Retinal pigment epithelial cell (primary cell): ENCODE data around the gene TEX29.

Experiments
- DNase-seq: peaks from one replicate; pipeline ENCODE4 v3.0.0-alpha.2; 2010; ENCODE audit warnings: low read depth
- H3K4me3 ChIP-seq: 2 replicates; pipeline ENCODE4 v1.5.1; 2011; ENCODE audit warnings: mild to moderate bottlenecking, low read length, control low read depth, moderate library complexity
- CTCF ChIP-seq: conservative IDR thresholded peaks from 2 replicates; pipeline ENCODE4 v1.5.1; 2011; ENCODE audit warnings: low read depth, low read length, control low read depth, inconsistent platforms

Gene TEX29

GRCh38 chr13:111302045-111302726 is 18.3 kb upstream of the TEX29 start:
- DNase-seq, result no peak
- no peak overlapping the region for H3K4me3 ChIP-seq
- TF ChIP-seq CTCF, result no peak

- no peak overlapping the region for H3K4me3 ChIP-seq
- no peak for DNase-seq
- TF ChIP-seq CTCF, result no peak
Observed at GRCh38 chr13:111303559-111303958, 16.9 kb upstream of the TEX29 start.

GRCh38 chr13:111304041-111304544 is 16.3 kb upstream of the TEX29 start:
- no peak for DNase-seq
- no peak for TF ChIP-seq CTCF
- H3K4me3 ChIP-seq, result no peak overlapping the region

- no peak for DNase-seq
- TF ChIP-seq CTCF, result no peak
Observed at GRCh38 chr13:111304603-111305289, 15.7 kb upstream of the TEX29 start.

GRCh38 chr13:111312944-111313590 is 7.4 kb upstream of the TEX29 start:
- no peak for DNase-seq
- H3K4me3 ChIP-seq, result no peak overlapping the region
- TF ChIP-seq CTCF, result no peak

More at GRCh38 chr13:111304603-111305289, 15.7 kb upstream of the TEX29 start:
- no peak overlapping the region for H3K4me3 ChIP-seq

GRCh38 chr13:111313911-111314425 is 6.5 kb upstream of the TEX29 start:
- no peak overlapping the region for H3K4me3 ChIP-seq
- TF ChIP-seq CTCF, result no peak
- DNase-seq, result no peak
